ENCODE results near the gene GTF2A1.

- TF ChIP-seq CTCF (IDR thresholded peaks at IDR 0.05): no peak
- TF ChIP-seq POLR2A (IDR thresholded peaks at IDR 0.05): no peak
- TF ChIP-seq EP300 (IDR thresholded peaks at IDR 0.05; ENCODE audit: low read depth): no peak
Measured at GRCh38 chr14:81177225-81177624, 43.5 kb downstream of the GTF2A1 start.

Measured in transverse colon (tissue), 3 donors.